Lower lobe of right lung (tissue), 2 donors: Measurements from ENCODE around the gene SEC31B. TPM values are rescaled to one million over a fixed set of nuclear protein-coding genes. Genes with fewer than 3 reads are reported as not detected.
A peak's percentile ranks its signal among the peaks of the same experiment; 100 is the strongest.

Experiments
- ATAC-seq, 2 donors: fragments of 200-7000 bp; cut with Tn5 transposase; one replicate each; pipeline ENCODE4 v1.9.1; 2020 to 2022; ENCODE audit warnings: mild to moderate bottlenecking in 2 of 2, moderate library complexity in 2 of 2
- DNase-seq: peaks from one replicate; pipeline ENCODE4 v3.0.0-alpha.2; 2020
- H3K27ac ChIP-seq: fragments of 200-600 bp; one replicate; pipeline ENCODE4 v1.8.0; 2022
- H3K27me3 ChIP-seq: fragments of 200-600 bp; one replicate; pipeline ENCODE4 v1.8.0; 2022; ENCODE audit warnings: low read depth
- H3K36me3 ChIP-seq: fragments of 200-600 bp; one replicate; pipeline ENCODE4 v1.8.0; 2022; ENCODE audit warnings: mild to moderate bottlenecking
- H3K4me1 ChIP-seq: fragments of 200-600 bp; one replicate; pipeline ENCODE4 v1.8.0; 2022
- H3K4me3 ChIP-seq: fragments of 200-600 bp; one replicate; pipeline ENCODE4 v1.8.0; 2022; ENCODE audit warnings: mild to moderate bottlenecking
- H3K9me3 ChIP-seq: fragments of 200-600 bp; one replicate; pipeline ENCODE4 v1.8.0; 2022
- intact Hi-C: fragments of 100-400 bp; cut with DNase I; formaldehyde crosslinking; loops from one replicate; pipeline ENCODE4 v1.11.0; 2022
- total RNA-seq: library from RNA; stranded (reverse); fragmentation: NEBNext Ultra II Directional; extraction: Animal tissue kit (Norgen Biotek cat#: 25700); gene quantifications from one replicate; pipeline ENCODE4 v1.2.1, GENCODE V29; 2021
- TF ChIP-seq, protein P1 (sequence below): fragments of 200-600 bp; IDR thresholded peaks from one replicate; pipeline ENCODE4 v1.8.0; 2022; ENCODE audit warnings: antibody characterized with exemption, mild to moderate bottlenecking
- donor health status: DM: no; HTN: yes; CAD: no; lungs with severe emphysema.

Gene SEC31B
- total RNA-seq, 1 donor from 2014 or later: 16.0 TPM

DNA sequence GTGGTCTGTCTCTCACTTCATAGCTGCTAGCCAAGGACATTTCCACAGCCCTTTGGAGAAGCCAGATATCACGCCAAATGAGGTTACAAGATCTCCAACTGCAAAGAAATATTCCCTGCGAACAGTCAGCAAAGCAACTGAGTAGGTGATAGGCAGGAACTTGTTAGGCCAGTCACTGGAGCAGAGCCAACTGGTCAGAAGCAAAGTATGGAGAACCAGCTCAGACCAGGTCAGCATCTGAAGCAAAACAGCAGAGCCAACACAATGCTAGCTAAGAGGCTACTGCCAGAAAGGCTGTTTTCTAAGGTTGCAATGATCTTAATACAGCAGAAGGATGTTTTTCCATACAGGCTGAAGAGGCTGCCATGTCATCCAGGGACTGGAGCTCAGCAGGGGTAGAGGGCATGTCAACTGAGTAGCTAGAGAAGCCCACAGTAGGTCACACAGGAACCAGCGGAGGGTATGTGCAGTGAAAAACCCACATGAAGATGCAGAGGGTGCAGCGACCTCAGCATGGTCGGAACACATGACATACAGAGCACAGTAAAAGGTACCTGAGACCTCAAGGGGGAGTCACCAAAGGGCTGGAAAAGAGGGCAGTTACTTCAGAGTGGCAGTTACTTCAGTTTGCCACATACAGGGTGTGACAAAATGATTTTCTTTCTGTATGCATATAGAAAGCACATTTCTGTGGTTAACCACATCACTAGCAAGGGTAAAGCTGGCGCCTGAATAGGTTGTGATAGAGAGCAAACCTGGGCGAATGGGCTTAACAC lies 8.9 kb downstream of the SEC31B start:
- Histone ChIP-seq H3K27me3 (no peaks in the 10 kb centered on the region), H3K4me1 (peaks cover 11% of the 10 kb centered on the region), H3K4me3 (no peak overlapping the region), H3K36me3 (peaks cover 33% of the 10 kb centered on the region), H3K27ac (no peak overlapping the region), H3K9me3 (no peaks in the 10 kb centered on the region)
- DNase-seq (no peak), ATAC-seq (peak; percentile 59 to 69)
- intact Hi-C loops: no loop called here
- TF ChIP-seq, protein P1, sequence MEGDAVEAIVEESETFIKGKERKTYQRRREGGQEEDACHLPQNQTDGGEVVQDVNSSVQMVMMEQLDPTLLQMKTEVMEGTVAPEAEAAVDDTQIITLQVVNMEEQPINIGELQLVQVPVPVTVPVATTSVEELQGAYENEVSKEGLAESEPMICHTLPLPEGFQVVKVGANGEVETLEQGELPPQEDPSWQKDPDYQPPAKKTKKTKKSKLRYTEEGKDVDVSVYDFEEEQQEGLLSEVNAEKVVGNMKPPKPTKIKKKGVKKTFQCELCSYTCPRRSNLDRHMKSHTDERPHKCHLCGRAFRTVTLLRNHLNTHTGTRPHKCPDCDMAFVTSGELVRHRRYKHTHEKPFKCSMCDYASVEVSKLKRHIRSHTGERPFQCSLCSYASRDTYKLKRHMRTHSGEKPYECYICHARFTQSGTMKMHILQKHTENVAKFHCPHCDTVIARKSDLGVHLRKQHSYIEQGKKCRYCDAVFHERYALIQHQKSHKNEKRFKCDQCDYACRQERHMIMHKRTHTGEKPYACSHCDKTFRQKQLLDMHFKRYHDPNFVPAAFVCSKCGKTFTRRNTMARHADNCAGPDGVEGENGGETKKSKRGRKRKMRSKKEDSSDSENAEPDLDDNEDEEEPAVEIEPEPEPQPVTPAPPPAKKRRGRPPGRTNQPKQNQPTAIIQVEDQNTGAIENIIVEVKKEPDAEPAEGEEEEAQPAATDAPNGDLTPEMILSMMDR: no peak

DNA sequence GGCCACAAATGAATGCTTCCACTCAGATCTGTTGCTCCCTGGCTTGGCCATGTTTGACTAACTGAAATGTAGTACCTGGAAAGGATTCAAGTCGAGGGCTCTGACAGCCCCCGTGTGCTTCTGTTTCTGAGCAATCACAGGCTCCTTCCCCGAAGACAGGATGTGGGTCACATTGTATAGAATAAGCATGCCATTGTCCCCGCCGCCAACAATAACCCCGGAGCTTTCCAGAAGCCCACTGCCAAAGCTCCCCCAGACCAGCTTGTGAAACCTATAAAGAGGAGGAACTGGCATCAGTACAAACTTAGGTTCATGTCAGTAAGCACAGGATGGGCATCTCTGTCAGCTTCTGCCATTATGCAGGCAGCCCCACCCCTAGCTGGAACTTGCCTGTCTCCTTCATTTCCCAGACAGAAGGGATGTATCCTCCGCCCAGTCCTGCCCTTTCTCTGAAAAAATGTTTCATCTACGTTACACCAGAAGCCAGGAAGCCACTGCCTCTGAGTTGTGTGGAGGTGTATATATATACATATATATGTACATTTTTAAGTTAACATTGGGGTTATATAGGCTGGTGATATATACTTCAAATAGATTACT lies 10.3 kb downstream of the SEC31B start:
- Histone ChIP-seq H3K9me3 (no peaks in the 10 kb centered on the region), H3K4me1 (peaks cover 11% of the 10 kb centered on the region), H3K4me3 (no peak overlapping the region), H3K27me3 (no peaks in the 10 kb centered on the region), H3K36me3 (peaks cover 44% of the 10 kb centered on the region), H3K27ac (no peak overlapping the region)
- DNase-seq (no peak), ATAC-seq (no peak)
- intact Hi-C loops: no loop called here
- TF ChIP-seq, protein P1: no peak

DNA sequence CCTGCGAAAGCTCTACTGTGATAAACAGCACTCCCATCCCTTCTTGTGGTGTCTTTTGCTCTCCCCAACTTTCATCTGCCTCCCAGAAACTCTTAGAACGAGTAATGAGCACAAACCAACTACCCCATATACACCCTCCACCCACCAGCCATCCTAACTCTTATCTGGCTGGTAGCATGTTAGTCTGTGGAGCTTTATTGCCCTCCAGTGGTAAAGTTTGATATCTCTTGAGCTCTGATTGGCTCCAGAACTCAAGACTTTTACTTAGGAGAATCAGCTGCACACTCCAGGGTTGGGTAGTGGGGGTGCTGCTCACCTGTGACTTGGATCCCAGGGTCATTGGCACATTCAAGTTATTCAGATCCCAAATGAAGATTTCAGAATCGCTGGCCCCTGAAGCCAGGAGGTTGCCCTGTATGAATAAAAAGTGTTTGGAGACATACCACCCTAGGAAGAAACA lies 10.9 kb downstream of the SEC31B start:
- DNase-seq (no peak), ATAC-seq (peak; percentile 38 to 40)
- H3K36me3 ChIP-seq: peaks cover 47% of the 10 kb centered on the region
- TF ChIP-seq, protein P1: peak; percentile 34
- H3K4me3 ChIP-seq: no peak overlapping the region
- H3K9me3 ChIP-seq: no peaks in the 10 kb centered on the region
- intact Hi-C loops: no loop called here
- H3K4me1 ChIP-seq: peaks cover 11% of the 10 kb centered on the region
- H3K27ac ChIP-seq: no peak overlapping the region
- no peaks in the 10 kb centered on the region for H3K27me3 ChIP-seq

DNA sequence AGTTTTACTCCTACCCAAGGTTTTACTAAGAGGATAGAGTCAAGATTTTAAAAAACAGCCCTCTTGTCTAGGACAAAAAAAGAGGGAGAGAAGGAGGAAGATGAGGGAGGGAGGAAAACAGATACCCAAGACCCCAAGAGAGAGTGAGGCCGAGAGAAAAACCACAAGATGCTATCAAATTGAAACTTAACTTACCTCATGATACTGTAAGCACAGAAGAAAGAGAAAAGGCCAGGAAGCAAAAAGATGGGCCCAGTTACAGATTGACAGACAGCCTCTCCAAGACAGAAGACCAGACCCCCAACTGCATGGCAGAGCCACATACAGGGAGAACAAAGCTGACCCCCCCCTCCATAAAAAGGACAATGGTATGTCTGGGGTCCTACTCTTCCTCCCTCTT lies 11.4 kb downstream of the SEC31B start:
- no peak overlapping the region for H3K4me3 ChIP-seq
- no peak overlapping the region for H3K27ac ChIP-seq
- ATAC-seq (no peak), DNase-seq (no peak)
- intact Hi-C loops: no loop called here
- peaks cover 11% of the 10 kb centered on the region for H3K4me1 ChIP-seq
- peaks cover 47% of the 10 kb centered on the region for H3K36me3 ChIP-seq
- H3K9me3 ChIP-seq: no peaks in the 10 kb centered on the region
- no peaks in the 10 kb centered on the region for H3K27me3 ChIP-seq
- TF ChIP-seq, protein P1: no peak

DNA sequence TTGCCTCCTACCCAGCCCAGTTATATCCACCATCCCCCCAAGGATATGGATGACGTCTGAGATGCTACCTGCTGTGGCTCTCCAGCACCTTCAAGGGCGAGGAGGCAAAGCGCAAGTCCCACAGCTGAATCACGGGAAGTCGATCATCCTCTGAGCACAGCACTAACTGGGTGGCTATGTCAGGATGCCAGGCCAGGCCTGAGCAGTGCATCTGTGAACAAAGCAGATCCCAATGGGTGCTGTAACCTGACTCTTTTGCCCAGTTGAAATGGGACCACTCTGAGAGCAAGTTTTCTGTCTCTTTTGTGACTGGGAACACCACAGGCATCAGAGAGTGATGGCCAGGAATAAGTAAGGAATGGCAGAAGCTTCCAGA lies 12.3 kb downstream of the SEC31B start:
- H3K4me1 ChIP-seq: peaks cover 11% of the 10 kb centered on the region
- peaks cover 47% of the 10 kb centered on the region for H3K36me3 ChIP-seq
- no peak overlapping the region for H3K4me3 ChIP-seq
- H3K27me3 ChIP-seq: no peaks in the 10 kb centered on the region
- H3K9me3 ChIP-seq: no peaks in the 10 kb centered on the region
- H3K27ac ChIP-seq: no peak overlapping the region
- intact Hi-C loops: no loop called here
- TF ChIP-seq, protein P1: no peak
- no peak for DNase-seq
- no peak for ATAC-seq
